GM18520 (cell line): ENCODE measurements around the gene FES.

Source experiments
- ATAC-seq: cut with Tn5 transposase; IDR thresholded peaks from one replicate; pipeline ENCODE4 v1.9.1; 2021; ENCODE audit not compliant: unreplicated experiment

Gene FES

DNA sequence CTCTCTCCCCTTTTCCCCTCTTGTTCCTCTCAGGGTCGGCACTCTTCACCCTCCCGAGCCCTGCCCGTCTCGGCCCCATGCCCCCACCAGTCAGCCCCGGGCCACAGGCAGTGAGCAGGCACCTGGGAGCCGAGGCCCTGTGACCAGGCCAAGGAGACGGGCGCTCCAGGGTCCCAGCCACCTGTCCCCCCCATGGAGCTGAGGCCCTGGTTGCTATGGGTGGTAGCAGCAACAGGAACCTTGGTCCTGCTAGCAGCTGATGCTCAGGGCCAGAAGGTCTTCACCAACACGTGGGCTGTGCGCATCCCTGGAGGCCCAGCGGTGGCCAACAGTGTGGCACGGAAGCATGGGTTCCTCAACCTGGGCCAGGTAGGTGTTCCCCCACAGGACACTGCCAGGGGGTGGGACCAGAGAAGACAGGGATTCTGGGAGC is 8.7 kb upstream of the FES start:
- ATAC-seq = no peak

DNA sequence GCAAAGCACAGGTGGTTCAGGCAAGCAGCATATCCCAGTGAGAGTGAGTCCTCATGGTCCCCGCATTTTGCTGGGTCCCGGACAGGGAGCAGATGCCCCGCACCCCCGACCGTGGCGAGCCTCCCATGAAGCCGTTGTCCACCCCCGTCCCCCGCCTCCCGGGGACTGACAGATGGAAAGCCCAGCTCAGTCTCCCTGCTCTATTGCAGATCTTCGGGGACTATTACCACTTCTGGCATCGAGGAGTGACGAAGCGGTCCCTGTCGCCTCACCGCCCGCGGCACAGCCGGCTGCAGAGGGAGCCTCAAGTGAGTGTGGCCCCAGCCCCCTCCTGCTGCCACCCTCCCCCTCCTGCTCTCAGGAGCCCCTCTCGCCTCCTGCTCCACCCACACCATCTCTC is 8.3 kb upstream of the FES start:
- ATAC-seq = no peak

DNA sequence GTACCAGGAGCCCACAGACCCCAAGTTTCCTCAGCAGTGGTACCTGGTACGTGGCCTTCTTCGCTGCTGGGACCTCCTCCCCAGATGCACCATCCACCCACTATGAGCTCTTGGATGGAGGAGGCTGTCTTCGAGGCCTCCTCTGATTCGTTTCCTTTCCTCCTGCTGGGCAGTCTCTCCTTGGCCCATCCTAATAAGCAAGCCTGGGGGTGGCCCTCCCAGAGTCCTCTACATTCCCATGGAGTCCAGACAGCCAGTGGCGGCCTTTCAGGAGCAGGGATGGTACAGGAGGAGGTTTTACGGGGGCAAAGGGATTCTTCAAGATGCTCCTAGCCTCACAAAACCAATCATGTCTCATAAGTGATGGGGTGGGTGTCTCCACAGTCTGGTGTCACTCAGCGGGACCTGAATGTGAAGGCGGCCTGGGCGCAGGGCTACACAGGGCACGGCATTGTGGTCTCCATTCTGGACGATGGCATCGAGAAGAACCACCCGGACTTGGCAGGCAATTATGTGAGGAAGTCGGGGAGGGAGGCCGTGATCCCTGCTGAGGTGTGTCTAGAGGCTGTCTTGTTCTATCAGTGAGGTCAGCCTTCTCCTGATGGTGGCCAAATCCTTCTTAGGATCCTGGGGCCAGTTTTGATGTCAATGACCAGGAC is 7.7 kb upstream of the FES start:
- ATAC-seq = no peak

DNA sequence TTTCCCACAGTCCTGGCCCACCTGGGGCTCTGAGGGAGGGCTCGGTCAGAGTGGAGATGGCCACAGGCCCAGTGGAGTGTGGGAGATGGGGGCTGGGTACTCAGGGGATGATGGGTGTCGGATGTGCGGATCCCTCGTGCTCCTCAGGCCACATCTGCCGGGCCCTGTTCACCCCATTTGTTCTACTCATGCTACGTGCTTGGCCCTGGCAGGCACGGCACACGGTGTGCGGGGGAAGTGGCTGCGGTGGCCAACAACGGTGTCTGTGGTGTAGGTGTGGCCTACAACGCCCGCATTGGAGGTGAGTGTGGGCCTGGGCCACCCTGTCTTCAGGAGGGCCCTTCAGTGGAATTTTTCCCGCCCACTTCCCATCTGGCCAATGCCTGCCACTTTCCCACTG is 7.0 kb upstream of the FES start:
- ATAC-seq = no peak

DNA sequence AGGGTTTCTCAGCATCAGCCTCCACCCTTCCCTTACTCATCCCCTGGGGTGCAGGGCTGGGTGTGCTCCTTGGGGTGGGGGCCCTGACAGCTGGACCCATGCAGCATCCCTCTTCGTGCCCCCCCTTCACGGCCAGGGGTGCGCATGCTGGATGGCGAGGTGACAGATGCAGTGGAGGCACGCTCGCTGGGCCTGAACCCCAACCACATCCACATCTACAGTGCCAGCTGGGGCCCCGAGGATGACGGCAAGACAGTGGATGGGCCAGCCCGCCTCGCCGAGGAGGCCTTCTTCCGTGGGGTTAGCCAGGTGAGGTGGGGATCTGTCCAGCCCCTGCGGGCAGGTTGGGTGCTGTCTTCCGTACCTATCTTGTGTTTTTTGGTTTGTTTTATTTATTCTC is 6.3 kb upstream of the FES start:
- ATAC-seq = no peak

DNA sequence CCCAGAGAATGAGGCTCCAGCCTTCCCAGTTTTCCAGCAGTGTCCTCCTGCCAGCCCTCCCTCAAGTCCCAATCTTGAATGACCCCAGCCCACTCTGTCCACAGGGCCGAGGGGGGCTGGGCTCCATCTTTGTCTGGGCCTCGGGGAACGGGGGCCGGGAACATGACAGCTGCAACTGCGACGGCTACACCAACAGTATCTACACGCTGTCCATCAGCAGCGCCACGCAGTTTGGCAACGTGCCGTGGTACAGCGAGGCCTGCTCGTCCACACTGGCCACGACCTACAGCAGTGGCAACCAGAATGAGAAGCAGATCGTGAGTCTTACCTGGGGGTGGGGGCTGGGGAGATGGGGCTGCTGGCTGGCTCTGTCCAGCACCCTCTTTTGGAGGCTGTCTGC is 5.6 kb upstream of the FES start:
- ATAC-seq = no peak

DNA sequence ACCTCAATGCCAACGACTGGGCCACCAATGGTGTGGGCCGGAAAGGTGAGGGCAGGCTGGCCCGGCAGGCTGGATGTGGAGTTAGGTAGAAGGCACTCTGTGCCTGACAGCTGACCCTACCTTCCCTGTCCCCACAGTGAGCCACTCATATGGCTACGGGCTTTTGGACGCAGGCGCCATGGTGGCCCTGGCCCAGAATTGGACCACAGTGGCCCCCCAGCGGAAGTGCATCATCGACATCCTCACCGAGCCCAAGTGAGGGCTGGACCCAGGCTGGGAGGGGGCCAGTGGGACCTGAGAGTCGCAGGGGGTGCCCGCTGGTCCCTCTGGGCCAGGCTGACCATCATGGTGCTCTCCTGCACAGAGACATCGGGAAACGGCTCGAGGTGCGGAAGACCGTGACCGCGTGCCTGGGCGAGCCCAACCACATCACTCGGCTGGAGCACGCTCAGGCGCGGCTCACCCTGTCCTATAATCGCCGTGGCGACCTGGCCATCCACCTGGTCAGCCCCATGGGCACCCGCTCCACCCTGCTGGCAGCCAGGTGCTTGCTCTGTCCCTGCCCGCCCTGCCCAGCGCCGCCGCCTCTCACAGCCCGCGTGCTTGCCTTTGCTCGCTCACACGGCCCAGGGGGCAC is 4.5 kb upstream of the FES start:
- ATAC-seq = no peak

DNA sequence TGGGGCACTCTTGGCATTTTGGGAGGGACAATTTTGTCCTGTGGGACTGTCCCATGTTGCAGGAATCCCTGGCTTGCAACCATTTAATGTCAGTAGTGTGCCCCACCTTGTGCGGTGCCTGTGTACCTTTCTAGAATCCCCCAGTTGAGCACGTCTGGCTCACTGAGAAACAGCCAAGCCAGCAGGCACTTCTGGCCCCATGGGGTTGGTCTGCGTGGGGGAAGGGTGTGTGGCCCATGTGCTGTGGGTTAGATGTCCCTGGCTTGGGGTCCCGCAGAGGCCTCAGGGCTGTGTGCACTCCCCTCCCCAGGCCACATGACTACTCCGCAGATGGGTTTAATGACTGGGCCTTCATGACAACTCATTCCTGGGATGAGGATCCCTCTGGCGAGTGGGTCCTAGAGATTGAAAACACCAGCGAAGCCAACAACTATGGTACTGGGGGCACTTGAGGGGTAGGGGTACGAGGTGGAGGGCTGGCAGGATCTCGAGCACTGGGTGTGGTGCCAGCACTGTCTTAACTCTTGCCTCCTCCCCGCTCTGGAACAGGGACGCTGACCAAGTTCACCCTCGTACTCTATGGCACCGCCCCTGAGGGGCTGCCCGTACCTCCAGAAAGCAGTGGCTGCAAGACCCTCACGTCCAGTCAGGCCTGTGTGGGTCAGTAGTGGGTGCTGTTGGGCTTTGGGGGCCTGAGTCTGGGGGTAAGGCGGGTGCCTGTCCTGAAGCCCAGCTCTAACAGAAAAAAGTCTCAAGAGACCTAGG is 3.7 kb upstream of the FES start:
- no peak for ATAC-seq

DNA sequence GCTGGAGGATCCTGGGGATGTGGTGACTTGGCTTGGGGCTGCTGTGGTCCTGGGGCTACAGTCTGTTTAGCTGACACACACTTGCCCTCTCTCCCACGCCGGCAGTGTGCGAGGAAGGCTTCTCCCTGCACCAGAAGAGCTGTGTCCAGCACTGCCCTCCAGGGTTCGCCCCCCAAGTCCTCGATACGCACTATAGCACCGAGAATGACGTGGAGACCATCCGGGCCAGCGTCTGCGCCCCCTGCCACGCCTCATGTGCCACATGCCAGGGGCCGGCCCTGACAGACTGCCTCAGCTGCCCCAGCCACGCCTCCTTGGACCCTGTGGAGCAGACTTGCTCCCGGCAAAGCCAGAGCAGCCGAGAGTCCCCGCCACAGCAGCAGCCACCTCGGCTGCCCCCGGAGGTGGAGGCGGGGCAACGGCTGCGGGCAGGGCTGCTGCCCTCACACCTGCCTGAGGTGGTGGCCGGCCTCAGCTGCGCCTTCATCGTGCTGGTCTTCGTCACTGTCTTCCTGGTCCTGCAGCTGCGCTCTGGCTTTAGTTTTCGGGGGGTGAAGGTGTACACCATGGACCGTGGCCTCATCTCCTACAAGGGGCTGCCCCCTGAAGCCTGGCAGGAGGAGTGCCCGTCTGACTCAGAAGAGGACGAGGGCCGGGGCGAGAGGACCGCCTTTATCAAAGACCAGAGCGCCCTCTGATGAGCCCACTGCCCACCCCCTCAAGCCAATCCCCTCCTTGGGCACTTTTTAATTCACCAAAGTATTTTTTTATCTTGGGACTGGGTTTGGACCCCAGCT is 2.9 kb upstream of the FES start:
- ATAC-seq = no peak

DNA sequence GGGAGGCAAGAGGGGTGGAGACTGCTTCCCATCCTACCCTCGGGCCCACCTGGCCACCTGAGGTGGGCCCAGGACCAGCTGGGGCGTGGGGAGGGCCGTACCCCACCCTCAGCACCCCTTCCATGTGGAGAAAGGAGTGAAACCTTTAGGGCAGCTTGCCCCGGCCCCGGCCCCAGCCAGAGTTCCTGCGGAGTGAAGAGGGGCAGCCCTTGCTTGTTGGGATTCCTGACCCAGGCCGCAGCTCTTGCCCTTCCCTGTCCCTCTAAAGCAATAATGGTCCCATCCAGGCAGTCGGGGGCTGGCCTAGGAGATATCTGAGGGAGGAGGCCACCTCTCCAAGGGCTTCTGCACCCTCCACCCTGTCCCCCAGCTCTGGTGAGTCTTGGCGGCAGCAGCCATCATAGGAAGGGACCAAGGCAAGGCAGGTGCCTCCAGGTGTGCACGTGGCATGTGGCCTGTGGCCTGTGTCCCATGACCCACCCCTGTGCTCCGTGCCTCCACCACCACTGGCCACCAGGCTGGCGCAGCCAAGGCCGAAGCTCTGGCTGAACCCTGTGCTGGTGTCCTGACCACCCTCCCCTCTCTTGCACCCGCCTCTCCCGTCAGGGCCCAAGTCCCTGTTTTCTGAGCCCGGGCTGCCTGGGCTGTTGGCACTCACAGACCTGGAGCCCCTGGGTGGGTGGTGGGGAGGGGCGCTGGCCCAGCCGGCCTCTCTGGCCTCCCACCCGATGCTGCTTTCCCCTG is 2.2 kb upstream of the FES start:
- no peak for ATAC-seq

DNA sequence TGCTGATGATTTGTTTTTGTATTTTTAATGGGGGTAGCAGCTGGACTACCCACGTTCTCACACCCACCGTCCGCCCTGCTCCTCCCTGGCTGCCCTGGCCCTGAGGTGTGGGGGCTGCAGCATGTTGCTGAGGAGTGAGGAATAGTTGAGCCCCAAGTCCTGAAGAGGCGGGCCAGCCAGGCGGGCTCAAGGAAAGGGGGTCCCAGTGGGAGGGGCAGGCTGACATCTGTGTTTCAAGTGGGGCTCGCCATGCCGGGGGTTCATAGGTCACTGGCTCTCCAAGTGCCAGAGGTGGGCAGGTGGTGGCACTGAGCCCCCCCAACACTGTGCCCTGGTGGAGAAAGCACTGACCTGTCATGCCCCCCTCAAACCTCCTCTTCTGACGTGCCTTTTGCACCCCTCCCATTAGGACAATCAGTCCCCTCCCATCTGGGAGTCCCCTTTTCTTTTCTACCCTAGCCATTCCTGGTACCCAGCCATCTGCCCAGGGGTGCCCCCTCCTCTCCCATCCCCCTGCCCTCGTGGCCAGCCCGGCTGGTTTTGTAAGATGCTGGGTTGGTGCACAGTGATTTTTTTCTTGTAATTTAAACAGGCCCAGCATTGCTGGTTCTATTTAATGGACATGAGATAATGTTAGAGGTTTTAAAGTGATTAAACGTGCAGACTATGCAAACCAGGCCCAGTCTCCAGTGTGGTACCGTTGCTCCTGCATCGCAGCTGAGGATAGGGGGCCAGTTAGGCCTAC is 1.4 kb upstream of the FES start:
- ATAC-seq = no peak

DNA sequence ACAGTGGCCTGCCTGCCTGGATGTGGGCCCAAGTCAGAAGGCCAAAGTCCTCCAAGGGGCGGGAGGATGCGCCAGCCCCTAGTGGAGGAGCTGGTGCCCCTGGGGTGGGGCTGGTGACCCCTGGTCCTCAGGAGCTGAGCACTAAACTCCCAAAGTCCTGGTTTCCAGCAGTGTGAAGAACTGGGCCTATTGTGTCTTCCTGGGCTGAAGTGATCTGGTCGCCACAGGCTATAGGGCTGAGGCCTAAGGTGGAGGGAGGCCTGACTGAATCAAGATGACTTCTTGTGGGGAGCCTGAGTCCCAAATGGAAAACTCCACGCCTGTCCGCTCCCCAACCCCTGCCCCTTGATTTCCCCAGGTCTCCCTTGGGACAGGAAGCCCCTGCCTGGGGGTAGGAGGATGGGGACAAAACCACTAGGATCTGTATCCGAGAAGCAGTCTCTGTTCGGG is 753 bp upstream of the FES start:
- ATAC-seq = no peak

DNA sequence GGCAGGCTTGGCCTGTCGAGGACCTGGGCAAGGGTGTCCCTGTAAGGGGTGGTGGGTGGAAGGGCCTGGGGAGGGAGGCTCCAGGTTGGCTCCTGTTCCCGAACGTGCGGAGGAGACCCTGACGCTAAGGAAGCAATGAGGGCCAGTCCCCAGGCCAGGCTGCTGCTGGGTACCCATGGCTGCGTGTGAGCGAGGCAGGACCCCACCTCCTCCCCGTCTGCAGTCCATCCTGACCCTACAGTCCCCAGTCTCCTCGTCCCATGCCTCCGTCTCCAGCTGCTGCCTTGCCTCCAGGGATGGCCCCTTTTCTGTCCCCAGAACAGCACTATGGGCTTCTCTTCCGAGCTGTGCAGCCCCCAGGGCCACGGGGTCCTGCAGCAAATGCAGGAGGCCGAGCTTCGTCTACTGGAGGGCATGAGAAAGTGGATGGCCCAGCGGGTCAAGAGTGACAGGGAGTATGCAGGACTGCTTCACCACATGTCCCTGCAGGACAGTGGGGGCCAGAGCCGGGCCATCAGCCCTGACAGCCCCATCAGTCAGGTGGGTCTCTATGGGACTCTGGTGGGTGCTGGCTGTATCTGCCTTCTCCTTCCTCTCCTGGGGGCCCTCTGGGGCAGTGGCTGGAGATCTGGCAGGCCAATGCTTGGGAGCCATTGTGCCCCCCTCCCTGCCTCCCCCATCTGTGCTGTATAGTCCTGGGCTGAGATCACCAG is 571 bp downstream of the FES start:
- no peak for ATAC-seq

DNA sequence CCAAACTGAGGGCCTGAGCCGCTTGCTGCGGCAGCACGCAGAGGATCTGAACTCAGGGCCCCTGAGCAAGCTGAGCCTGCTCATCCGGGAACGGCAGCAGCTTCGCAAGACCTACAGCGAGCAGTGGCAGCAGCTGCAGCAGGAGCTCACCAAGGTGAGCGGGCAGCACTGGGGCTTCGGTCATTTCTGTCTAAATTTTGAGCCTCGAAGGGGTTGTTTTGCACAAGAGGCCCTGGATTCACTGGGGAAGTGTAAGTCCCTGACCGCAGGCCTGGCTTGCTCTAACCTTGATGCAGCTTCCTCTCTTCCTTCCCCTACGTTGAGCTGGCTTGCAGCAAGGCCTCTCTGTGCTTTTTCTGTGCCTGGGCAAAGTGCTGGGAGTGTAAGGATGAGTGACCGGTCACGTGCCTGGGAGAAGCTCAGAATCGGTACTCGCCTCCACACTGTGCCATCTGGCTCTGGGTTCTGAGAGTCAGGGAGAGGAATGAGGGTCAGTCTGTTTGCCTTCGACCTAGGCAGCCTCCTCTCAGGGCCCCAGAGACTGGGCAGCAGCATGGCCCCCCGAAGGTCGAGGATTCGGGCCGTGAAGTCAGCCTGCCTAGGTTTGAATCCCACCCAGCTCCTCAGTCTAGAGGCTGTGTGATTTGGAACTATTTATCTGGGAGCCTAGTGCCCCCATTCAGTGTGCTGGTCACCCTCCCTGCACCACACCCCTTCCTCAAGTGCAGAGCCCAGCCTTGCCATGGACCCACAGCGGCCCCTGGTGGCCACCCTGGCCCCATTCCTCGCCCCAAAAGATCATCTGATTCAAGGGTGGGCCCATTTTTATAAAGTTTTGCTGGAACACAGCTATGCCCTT is 1.4 kb downstream of the FES start:
- no peak for ATAC-seq

DNA sequence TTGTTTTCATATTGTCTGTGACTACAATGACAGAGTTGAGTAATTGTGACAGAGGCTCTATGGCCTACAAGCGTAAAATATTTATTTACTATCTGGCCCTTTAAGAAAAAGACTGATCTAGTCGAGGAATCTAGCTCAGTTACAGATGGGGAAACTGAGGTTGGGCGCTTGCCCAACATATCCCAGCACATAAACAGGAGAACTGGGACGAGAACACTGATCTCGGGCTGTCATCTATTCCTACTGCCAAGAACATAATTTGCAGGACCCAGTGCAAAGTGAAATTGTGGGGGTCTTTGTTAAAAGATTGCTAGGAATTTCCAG is 1.9 kb downstream of the FES start:
- ATAC-seq = no peak

DNA sequence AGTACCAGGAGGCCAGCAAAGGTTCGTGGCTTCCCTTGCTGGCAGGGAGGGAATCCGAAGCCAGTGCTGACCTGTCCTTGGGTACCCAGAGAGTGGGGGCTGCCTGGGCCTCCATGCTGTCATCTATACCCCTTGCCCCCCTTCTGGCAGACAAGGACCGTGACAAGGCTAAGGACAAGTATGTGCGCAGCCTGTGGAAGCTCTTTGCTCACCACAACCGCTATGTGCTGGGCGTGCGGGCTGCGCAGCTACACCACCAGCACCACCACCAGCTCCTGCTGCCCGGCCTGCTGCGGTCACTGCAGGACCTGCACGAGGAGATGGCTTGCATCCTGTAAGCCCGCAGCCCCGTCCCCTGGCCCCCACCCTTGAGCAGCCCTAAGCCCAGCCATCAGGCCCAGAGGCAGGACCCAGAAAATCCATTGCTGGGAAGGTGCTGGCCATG is 2.8 kb downstream of the FES start:
- ATAC-seq = no peak

DNA sequence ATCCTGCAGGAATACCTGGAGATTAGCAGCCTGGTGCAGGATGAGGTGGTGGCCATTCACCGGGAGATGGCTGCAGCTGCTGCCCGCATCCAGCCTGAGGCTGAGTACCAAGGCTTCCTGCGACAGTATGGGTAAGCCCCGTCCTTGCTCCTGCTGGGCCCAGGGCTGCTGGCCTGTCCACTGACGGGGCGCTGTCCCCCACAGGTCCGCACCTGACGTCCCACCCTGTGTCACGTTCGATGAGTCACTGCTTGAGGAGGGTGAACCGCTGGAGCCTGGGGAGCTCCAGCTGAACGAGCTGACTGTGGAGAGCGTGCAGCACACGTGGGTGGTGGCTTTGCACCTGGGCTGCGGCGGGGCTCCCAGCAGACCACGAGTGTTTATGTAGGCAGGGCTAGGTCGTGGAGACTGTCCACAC is 5.0 kb downstream of the FES start:
- no peak for ATAC-seq

DNA sequence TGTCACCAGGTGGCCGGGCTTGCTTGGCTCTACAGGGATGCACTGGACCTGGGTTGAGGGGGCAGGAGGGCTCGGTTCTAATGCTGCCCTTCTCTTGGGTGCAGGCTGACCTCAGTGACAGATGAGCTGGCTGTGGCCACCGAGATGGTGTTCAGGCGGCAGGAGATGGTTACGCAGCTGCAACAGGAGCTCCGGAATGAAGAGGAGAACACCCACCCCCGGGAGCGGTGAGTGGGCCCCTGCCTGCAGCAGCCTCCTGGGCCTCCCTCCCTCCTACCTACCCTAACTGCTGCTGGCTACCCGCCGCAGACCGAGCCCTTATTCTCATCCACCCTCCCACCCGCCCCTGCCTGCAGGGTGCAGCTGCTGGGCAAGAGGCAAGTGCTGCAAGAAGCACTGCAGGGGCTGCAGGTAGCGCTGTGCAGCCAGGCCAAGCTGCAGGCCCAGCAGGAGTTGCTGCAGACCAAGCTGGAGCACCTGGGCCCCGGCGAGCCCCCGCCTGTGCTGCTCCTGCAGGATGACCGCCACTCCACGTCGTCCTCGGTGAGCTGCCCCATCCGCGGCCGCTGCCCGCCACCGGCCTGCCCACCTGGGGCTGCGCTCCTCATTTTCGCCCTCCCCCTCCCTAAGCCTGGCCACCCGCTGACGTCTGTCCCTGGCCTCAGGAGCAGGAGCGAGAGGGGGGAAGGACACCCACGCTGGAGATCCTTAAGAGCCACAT is 5.6 kb downstream of the FES start:
- no peak for ATAC-seq
